HEK293 (cell line): Measurements from ENCODE around the gene NOLC1.

Experiments used
- KLF1 ChIP-seq: fragments of 450-650 bp; formaldehyde crosslinking; IDR thresholded peaks from 2 replicates; pipeline ENCODE4 v1.5.1; 2016; ENCODE audit warnings: missing biosample characterization, missing genetic modification characterization
- MZF1 ChIP-seq: fragments of 450-650 bp; formaldehyde crosslinking; IDR thresholded peaks from 2 replicates; pipeline ENCODE4 v1.5.1; 2017; ENCODE audit warnings: missing biosample characterization, missing genetic modification characterization, borderline replicate concordance
- REPIN1 ChIP-seq: fragments of 450-650 bp; formaldehyde crosslinking; IDR thresholded peaks from 2 replicates; pipeline ENCODE4 v1.5.1; 2017; ENCODE audit warnings: missing biosample characterization, missing genetic modification characterization, low read depth
- SP2 ChIP-seq: fragments of 450-650 bp; formaldehyde crosslinking; IDR thresholded peaks from 2 replicates; pipeline ENCODE4 v1.5.1; 2016; ENCODE audit warnings: missing biosample characterization, missing genetic modification characterization
- TCF7L2 ChIP-seq: IDR thresholded peaks from 2 replicates; pipeline ENCODE4 v1.6.1; 2011; ENCODE audit warnings: low read depth, mild to moderate bottlenecking, inconsistent platforms, low read length, moderate library complexity, borderline replicate concordance
- ZNF221 ChIP-seq: fragments of 450-650 bp; formaldehyde crosslinking; IDR thresholded peaks from 2 replicates; pipeline ENCODE4 v1.5.1; 2017; ENCODE audit warnings: missing biosample characterization, missing genetic modification characterization, borderline replicate concordance
- ZNF292 ChIP-seq: fragments of 450-650 bp; formaldehyde crosslinking; IDR thresholded peaks from 2 replicates; pipeline ENCODE4 v1.5.1; 2016; ENCODE audit warnings: low read depth, missing biosample characterization, missing genetic modification characterization, borderline replicate concordance
- ZNF302 ChIP-seq: fragments of 450-650 bp; formaldehyde crosslinking; IDR thresholded peaks from 2 replicates; pipeline ENCODE4 v1.5.1; 2016; ENCODE audit warnings: missing biosample characterization, missing genetic modification characterization, low read depth
- ZNF311 ChIP-seq: fragments of 450-650 bp; formaldehyde crosslinking; IDR thresholded peaks from 2 replicates; pipeline ENCODE4 v1.5.1; 2017; ENCODE audit warnings: missing biosample characterization, missing genetic modification characterization, borderline replicate concordance
- ZNF341 ChIP-seq: fragments of 450-650 bp; formaldehyde crosslinking; IDR thresholded peaks from 2 replicates; pipeline ENCODE4; 2016; ENCODE audit warnings: low read depth, missing biosample characterization, missing genetic modification characterization
- ZNF423 ChIP-seq: fragments of 450-650 bp; formaldehyde crosslinking; IDR thresholded peaks from 2 replicates; pipeline ENCODE4 v1.5.1; 2016; ENCODE audit warnings: missing biosample characterization, missing genetic modification characterization
- ZNF501 ChIP-seq: fragments of 450-650 bp; formaldehyde crosslinking; IDR thresholded peaks from 2 replicates; pipeline ENCODE4 v1.5.1; 2016; ENCODE audit warnings: missing biosample characterization, missing genetic modification characterization
- ZNF561 ChIP-seq: fragments of 450-650 bp; IDR thresholded peaks from 2 replicates; pipeline ENCODE4 v1.5.1; 2018; ENCODE audit warnings: missing biosample characterization, missing genetic modification characterization, borderline replicate concordance
- ZNF585B ChIP-seq: fragments of 450-650 bp; formaldehyde crosslinking; IDR thresholded peaks from 2 replicates; pipeline ENCODE4 v1.5.1; 2016; ENCODE audit warnings: missing biosample characterization, missing genetic modification characterization
- ZNF626 ChIP-seq: fragments of 450-650 bp; sonication (Bioruptor Pico); formaldehyde crosslinking; IDR thresholded peaks from 2 replicates; pipeline ENCODE4 v1.5.1; 2018; ENCODE audit warnings: missing biosample characterization, missing genetic modification characterization, inconsistent platforms
- ZNF664 ChIP-seq: fragments of 450-650 bp; formaldehyde crosslinking; IDR thresholded peaks from 2 replicates; pipeline ENCODE4 v1.5.1; 2016; ENCODE audit warnings: missing biosample characterization, missing genetic modification characterization
- ZNF670 ChIP-seq: fragments of 450-650 bp; formaldehyde crosslinking; IDR thresholded peaks from 2 replicates; pipeline ENCODE4 v1.5.1; 2016; ENCODE audit warnings: missing biosample characterization, missing genetic modification characterization, low read depth
- ZNF701 ChIP-seq: fragments of 450-650 bp; formaldehyde crosslinking; IDR thresholded peaks from 2 replicates; pipeline ENCODE4 v1.5.1; 2016; ENCODE audit warnings: missing biosample characterization, missing genetic modification characterization
- TF ChIP-seq, protein P1 (sequence below): fragments of 450-650 bp; formaldehyde crosslinking; IDR thresholded peaks from 2 replicates; pipeline ENCODE4 v1.5.1; 2016; ENCODE audit warnings: missing biosample characterization, missing genetic modification characterization, borderline replicate concordance
- TF ChIP-seq, protein P2 (sequence below): fragments of 450-650 bp; formaldehyde crosslinking; conservative IDR thresholded peaks from 2 replicates; pipeline ENCODE4 v1.5.1; 2016; ENCODE audit warnings: low read depth, missing biosample characterization, missing genetic modification characterization
- TF ChIP-seq, protein P3 (sequence below): fragments of 450-650 bp; formaldehyde crosslinking; IDR thresholded peaks from 2 replicates; pipeline ENCODE4 v1.5.1; 2017; ENCODE audit warnings: missing biosample characterization, missing genetic modification characterization
- TF ChIP-seq, protein P4 (sequence below): sonication (generic); formaldehyde crosslinking; IDR thresholded peaks from 2 replicates; pipeline ENCODE4 v1.8.1; 2022; ENCODE audit warnings: mild to moderate bottlenecking, moderate library complexity, missing genetic modification reagents
- TF ChIP-seq, protein P5 (sequence below): fragments of 450-650 bp; formaldehyde crosslinking; IDR thresholded peaks from 2 replicates; pipeline ENCODE4 v1.5.1; 2016; ENCODE audit warnings: missing biosample characterization, missing genetic modification characterization

The NOLC1 gene

DNA sequence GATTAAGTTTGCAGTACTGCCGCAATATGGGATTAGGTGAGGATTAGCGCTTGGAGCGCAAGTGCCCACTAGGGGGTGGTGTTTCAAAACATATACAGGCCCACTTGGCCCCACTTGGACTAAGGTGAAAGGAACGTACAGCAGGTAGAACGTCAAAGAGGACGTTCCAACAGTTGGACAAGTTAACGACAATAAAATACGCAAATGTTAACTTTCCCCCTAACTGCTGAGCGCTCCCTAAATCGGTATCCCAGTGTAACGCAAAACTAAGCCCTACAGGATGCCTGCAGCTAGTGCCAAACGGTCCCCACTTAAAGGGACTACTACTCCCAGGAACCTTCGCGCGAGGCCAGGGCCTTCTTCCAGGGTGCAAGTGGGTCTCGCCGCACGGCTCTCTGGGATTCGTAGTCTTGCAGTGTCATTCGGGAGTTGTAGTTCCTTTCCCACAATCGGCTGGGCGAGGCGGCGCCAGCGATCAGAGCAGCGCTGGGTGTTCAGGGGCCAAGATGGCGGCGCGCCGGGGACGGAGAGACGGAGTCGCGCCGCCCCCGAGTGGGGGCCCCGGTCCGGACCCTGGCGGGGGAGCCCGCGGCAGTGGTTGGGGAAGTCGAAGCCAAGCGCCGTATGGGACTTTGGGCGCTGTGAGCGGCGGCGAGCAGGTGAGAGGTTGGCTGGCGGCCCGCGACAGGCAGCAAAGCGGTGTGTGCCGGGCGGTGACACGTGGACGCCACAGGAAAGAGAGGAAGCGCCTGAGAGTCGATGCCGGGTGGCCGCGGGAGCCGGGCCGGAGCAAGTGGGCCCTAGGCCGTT, 19.4 kb upstream of the NOLC1 start, which contains the start of gene PPRC1 (continued):
- TF ChIP-seq, protein P1, sequence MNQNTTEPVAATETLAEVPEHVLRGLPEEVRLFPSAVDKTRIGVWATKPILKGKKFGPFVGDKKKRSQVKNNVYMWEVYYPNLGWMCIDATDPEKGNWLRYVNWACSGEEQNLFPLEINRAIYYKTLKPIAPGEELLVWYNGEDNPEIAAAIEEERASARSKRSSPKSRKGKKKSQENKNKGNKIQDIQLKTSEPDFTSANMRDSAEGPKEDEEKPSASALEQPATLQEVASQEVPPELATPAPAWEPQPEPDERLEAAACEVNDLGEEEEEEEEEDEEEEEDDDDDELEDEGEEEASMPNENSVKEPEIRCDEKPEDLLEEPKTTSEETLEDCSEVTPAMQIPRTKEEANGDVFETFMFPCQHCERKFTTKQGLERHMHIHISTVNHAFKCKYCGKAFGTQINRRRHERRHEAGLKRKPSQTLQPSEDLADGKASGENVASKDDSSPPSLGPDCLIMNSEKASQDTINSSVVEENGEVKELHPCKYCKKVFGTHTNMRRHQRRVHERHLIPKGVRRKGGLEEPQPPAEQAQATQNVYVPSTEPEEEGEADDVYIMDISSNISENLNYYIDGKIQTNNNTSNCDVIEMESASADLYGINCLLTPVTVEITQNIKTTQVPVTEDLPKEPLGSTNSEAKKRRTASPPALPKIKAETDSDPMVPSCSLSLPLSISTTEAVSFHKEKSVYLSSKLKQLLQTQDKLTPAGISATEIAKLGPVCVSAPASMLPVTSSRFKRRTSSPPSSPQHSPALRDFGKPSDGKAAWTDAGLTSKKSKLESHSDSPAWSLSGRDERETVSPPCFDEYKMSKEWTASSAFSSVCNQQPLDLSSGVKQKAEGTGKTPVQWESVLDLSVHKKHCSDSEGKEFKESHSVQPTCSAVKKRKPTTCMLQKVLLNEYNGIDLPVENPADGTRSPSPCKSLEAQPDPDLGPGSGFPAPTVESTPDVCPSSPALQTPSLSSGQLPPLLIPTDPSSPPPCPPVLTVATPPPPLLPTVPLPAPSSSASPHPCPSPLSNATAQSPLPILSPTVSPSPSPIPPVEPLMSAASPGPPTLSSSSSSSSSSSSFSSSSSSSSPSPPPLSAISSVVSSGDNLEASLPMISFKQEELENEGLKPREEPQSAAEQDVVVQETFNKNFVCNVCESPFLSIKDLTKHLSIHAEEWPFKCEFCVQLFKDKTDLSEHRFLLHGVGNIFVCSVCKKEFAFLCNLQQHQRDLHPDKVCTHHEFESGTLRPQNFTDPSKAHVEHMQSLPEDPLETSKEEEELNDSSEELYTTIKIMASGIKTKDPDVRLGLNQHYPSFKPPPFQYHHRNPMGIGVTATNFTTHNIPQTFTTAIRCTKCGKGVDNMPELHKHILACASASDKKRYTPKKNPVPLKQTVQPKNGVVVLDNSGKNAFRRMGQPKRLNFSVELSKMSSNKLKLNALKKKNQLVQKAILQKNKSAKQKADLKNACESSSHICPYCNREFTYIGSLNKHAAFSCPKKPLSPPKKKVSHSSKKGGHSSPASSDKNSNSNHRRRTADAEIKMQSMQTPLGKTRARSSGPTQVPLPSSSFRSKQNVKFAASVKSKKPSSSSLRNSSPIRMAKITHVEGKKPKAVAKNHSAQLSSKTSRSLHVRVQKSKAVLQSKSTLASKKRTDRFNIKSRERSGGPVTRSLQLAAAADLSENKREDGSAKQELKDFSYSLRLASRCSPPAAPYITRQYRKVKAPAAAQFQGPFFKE (tag by site-specific recombination), result 0 out of 2 replicates have a peak, but pooled peaks have one; percentile 63
- TF ChIP-seq, protein P2, sequence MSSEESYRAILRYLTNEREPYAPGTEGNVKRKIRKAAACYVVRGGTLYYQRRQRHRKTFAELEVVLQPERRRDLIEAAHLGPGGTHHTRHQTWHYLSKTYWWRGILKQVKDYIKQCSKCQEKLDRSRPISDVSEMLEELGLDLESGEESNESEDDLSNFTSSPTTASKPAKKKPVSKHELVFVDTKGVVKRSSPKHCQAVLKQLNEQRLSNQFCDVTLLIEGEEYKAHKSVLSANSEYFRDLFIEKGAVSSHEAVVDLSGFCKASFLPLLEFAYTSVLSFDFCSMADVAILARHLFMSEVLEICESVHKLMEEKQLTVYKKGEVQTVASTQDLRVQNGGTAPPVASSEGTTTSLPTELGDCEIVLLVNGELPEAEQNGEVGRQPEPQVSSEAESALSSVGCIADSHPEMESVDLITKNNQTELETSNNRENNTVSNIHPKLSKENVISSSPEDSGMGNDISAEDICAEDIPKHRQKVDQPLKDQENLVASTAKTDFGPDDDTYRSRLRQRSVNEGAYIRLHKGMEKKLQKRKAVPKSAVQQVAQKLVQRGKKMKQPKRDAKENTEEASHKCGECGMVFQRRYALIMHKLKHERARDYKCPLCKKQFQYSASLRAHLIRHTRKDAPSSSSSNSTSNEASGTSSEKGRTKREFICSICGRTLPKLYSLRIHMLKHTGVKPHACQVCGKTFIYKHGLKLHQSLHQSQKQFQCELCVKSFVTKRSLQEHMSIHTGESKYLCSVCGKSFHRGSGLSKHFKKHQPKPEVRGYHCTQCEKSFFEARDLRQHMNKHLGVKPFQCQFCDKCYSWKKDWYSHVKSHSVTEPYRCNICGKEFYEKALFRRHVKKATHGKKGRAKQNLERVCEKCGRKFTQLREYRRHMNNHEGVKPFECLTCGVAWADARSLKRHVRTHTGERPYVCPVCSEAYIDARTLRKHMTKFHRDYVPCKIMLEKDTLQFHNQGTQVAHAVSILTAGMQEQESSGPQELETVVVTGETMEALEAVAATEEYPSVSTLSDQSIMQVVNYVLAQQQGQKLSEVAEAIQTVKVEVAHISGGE (tag by site-specific recombination), result peak; percentile 95
- no peak; the same call in 1 of the 2 replicates for TF ChIP-seq MZF1 (tag by site-specific recombination)
- TF ChIP-seq, protein P3, sequence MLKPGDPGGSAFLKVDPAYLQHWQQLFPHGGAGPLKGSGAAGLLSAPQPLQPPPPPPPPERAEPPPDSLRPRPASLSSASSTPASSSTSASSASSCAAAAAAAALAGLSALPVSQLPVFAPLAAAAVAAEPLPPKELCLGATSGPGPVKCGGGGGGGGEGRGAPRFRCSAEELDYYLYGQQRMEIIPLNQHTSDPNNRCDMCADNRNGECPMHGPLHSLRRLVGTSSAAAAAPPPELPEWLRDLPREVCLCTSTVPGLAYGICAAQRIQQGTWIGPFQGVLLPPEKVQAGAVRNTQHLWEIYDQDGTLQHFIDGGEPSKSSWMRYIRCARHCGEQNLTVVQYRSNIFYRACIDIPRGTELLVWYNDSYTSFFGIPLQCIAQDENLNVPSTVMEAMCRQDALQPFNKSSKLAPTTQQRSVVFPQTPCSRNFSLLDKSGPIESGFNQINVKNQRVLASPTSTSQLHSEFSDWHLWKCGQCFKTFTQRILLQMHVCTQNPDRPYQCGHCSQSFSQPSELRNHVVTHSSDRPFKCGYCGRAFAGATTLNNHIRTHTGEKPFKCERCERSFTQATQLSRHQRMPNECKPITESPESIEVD (tag by site-specific recombination), result no peak; the same call in 1 of the 2 replicates
- TF ChIP-seq ZNF664 (tag by site-specific recombination), result no peak
- no peak for TF ChIP-seq ZNF341 (tag by site-specific recombination)
- TF ChIP-seq REPIN1 (tag by site-specific recombination), result no peak
- peak; percentile 80 for TF ChIP-seq ZNF501 (tag by site-specific recombination)
- TF ChIP-seq ZNF292, result no peak
- TF ChIP-seq ZNF561, result no peak; the same call in 1 of the 2 replicates
- no peak for TF ChIP-seq TCF7L2
- TF ChIP-seq KLF1, result no peak
- TF ChIP-seq, protein P4, sequence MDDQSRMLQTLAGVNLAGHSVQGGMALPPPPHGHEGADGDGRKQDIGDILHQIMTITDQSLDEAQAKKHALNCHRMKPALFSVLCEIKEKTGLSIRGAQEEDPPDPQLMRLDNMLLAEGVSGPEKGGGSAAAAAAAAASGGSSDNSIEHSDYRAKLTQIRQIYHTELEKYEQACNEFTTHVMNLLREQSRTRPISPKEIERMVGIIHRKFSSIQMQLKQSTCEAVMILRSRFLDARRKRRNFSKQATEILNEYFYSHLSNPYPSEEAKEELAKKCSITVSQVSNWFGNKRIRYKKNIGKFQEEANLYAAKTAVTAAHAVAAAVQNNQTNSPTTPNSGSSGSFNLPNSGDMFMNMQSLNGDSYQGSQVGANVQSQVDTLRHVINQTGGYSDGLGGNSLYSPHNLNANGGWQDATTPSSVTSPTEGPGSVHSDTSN, result peak; percentile 21; the same call in 1 of the 2 replicates
- TF ChIP-seq ZNF311 (tag by site-specific recombination), result no peak
- peak; percentile 46 for TF ChIP-seq SP2
- TF ChIP-seq ZNF585B (tag by site-specific recombination), result no peak
- no peak for TF ChIP-seq ZNF626 (tag by site-specific recombination)
- TF ChIP-seq, protein P5, sequence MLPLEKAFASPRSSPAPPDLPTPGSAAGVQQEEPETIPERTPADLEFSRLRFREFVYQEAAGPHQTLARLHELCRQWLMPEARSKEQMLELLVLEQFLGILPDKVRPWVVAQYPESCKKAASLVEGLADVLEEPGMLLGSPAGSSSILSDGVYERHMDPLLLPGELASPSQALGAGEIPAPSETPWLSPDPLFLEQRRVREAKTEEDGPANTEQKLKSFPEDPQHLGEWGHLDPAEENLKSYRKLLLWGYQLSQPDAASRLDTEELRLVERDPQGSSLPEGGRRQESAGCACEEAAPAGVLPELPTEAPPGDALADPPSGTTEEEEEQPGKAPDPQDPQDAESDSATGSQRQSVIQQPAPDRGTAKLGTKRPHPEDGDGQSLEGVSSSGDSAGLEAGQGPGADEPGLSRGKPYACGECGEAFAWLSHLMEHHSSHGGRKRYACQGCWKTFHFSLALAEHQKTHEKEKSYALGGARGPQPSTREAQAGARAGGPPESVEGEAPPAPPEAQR (tag by site-specific recombination), result no peak; the same call in 1 of the 2 replicates
- TF ChIP-seq ZNF221 (tag by site-specific recombination), result peak; percentile 87; the same call in 1 of the 2 replicates
- TF ChIP-seq ZNF302 (tag by site-specific recombination), result no peak
- TF ChIP-seq ZNF701 (tag by site-specific recombination), result no peak
- no peak for TF ChIP-seq ZNF670 (tag by site-specific recombination)
- TF ChIP-seq ZNF423 (tag by site-specific recombination), result no peak
